IPS-18a (cell line): Measurements from ENCODE around the gene OR3A3.
"Not testable (repeated sequence)": the region's sequence is repeated elsewhere in the genome, so short reads cannot be mapped to it uniquely, and the experiment has no call there.

Experiments
- H3K27ac ChIP-seq: one replicate; pipeline ENCODE4 v1.5.1; 2013; ENCODE audit warnings: low read length
- H3K27me3 ChIP-seq: one replicate; pipeline ENCODE4 v1.6.1; 2013; ENCODE audit warnings: mild to moderate bottlenecking, low read length; ENCODE audit not compliant: control insufficient read depth, insufficient read depth
- H3K36me3 ChIP-seq: one replicate; pipeline ENCODE4 v1.6.1; 2013; ENCODE audit warnings: low read depth, low read length; ENCODE audit not compliant: control insufficient read depth
- H3K4me1 ChIP-seq: one replicate; pipeline ENCODE4 v1.6.1; 2013; ENCODE audit warnings: low read depth, low read length; ENCODE audit not compliant: control insufficient read depth
- H3K4me3 ChIP-seq: one replicate; pipeline ENCODE4 v1.5.1; 2013; ENCODE audit warnings: low read length
- H3K9ac ChIP-seq: one replicate; pipeline ENCODE4 v1.6.1; 2013; ENCODE audit warnings: mild to moderate bottlenecking, low read length, moderate library complexity
- H3K9me3 ChIP-seq: one replicate; pipeline ENCODE4 v1.6.1; 2013; ENCODE audit warnings: low read depth, low read length; ENCODE audit not compliant: control insufficient read depth

The OR3A3 gene

DNA sequence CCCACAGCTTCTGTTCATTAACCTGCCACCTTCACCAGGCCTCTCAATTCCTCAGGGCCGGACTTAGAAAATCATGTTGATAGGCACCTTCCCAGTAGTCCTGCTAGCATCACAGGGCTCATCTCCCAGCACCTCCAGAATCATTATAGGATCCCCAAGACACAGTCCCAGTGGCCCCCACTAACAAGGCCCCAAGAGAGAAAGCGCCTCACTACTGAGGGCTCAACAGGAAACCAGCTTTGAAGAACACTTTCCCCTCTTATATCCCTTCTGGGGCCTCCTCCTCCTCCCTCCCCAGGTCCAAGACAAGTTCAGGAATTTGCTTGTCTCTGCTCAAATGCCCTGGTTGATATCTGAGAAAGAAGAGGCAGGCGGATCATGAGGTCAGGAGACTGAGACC, at the start of gene OR3A3:
TSS of gene OR3A3 (plus strand) at position 301 of the 400 bp plus-strand sequence.
- Histone ChIP-seq H3K4me1 (no peaks in the 10 kb centered on the region), H3K9ac (no peak within 1 kb of the TSS), H3K27ac (no peak within 1 kb of the TSS), H3K4me3 (no peak within 1 kb of the TSS), H3K27me3 (no peaks in the 10 kb centered on the region), H3K36me3 (no peaks in the 10 kb centered on the region), H3K9me3 (peaks cover 17% of the 10 kb centered on the region)

- not testable (repeated sequence) for H3K27me3 ChIP-seq, H3K9ac ChIP-seq, H3K27ac ChIP-seq, H3K4me1 ChIP-seq, H3K4me3 ChIP-seq, H3K36me3 ChIP-seq
- peaks cover 11% of the 10 kb centered on the region for H3K9me3 ChIP-seq
Measured at GRCh38 chr17:3371167-3371566, 40.0 kb upstream of the OR3A3 start.

DNA sequence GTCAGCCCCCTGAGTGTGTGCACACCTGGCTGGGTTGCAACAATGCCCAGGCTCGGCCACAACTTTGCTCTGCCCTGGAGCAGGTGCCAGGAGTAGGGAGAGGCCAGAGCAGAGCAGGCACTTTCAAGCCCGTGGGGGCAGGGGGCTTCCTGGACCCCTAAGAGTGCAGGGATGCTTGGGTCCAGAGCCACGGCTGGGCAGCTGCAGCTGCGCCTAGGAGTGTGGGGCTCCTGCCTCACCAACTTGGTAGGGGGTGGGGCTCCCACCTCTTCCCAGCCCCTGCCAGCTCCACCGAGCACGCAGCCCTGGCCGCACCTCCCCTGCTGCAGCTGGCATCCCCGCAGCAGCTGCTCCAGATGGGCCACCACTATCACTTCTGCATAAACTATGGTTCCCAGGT, 32.8 kb upstream of the OR3A3 start:
- H3K27ac ChIP-seq, result no peak overlapping the region
- H3K4me1 ChIP-seq, result no peaks in the 10 kb centered on the region
- H3K9me3 ChIP-seq, result peaks cover 3% of the 10 kb centered on the region
- no peak overlapping the region for H3K9ac ChIP-seq
- no peak overlapping the region for H3K4me3 ChIP-seq
- H3K36me3 ChIP-seq, result no peaks in the 10 kb centered on the region
- H3K27me3 ChIP-seq, result no peaks in the 10 kb centered on the region

- no peaks in the 10 kb centered on the region for H3K4me1 ChIP-seq
- H3K4me3 ChIP-seq, result no peak overlapping the region
- H3K9me3 ChIP-seq, result no peaks in the 10 kb centered on the region
- no peak overlapping the region for H3K27ac ChIP-seq
- H3K27me3 ChIP-seq, result peaks cover 5% of the 10 kb centered on the region
- H3K9ac ChIP-seq, result no peak overlapping the region
- H3K36me3 ChIP-seq, result no peaks in the 10 kb centered on the region
Measured at GRCh38 chr17:3381957-3382356, 29.2 kb upstream of the OR3A3 start.

GRCh38 chr17:3385869-3386816, 25.0 kb upstream of the OR3A3 start, which contains the start of gene OR3A2:
TSS of gene OR3A2 (minus strand) at chr17:3386308.
- no peak within 1 kb of the TSS for H3K4me3 ChIP-seq
- no peaks in the 10 kb centered on the region for H3K4me1 ChIP-seq
- peaks cover 6% of the 10 kb centered on the region for H3K27me3 ChIP-seq
- no peak within 1 kb of the TSS for H3K27ac ChIP-seq
- H3K36me3 ChIP-seq, result no peaks in the 10 kb centered on the region
- H3K9me3 ChIP-seq, result no peaks in the 10 kb centered on the region
- H3K9ac ChIP-seq, result no peak within 1 kb of the TSS

GRCh38 chr17:3389791-3390190, 21.4 kb upstream of the OR3A3 start:
- Histone ChIP-seq H3K27ac (no peak overlapping the region), H3K9me3 (peaks cover 8% of the 10 kb centered on the region), H3K27me3 (peaks cover 6% of the 10 kb centered on the region), H3K9ac (no peak overlapping the region), H3K4me1 (no peaks in the 10 kb centered on the region), H3K36me3 (no peaks in the 10 kb centered on the region), H3K4me3 (no peak overlapping the region)

- H3K9me3 ChIP-seq, H3K9ac ChIP-seq, H3K27me3 ChIP-seq, H3K36me3 ChIP-seq, H3K4me1 ChIP-seq, H3K4me3 ChIP-seq, H3K27ac ChIP-seq: not testable (repeated sequence)
Measured at GRCh38 chr17:3397801-3398200, 13.4 kb upstream of the OR3A3 start.

DNA sequence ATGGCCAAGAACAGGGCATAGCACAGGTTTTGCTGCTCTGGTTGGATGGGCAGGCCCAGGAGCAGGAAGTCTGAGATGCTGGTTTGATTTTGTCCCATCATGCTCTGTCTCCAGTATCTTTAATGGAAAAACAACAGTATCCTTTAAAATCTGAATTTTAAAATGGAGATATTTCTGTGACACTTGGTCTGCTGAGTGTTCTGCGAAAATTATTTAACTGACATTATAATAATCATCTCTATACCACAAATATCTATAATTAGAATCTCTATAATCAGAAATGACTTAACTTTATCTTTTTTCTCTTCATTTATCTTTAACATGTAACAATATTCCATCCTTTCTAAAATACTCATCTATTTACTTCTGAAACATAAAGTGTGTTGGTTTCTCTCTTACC, 12.9 kb upstream of the OR3A3 start, which contains the start of gene OR1E1:
TSS of gene OR1E1 (minus strand) at position 101 of the 400 bp plus-strand sequence. CDS start at position 101, 0 bp downstream.
- Histone ChIP-seq H3K36me3 (no peaks in the 10 kb centered on the region), H3K4me3 (no peak within 1 kb of the TSS), H3K27ac (no peak within 1 kb of the TSS), H3K27me3 (no peaks in the 10 kb centered on the region), H3K9me3 (peaks cover 3% of the 10 kb centered on the region), H3K9ac (no peak within 1 kb of the TSS), H3K4me1 (no peaks in the 10 kb centered on the region)

DNA sequence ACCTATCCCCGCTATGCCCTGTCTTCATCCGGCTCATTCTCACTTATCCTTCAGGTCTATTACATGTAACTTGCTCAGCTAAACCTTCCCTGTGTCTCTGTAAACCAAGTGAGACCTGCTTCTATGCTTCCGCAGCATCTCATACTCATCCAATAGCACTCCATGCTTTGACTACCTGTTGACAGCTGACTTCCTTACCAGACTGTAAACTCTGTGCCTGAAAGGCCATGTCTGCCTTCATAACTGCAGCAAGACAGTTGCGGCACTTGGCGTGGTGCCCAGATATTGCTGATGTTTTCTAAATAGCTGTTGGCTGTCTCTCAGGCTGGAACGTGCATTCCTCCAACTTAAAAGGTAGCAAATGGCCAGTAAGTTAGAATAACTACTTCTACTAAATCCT, 11.1 kb upstream of the OR3A3 start:
- Histone ChIP-seq H3K36me3 (no peaks in the 10 kb centered on the region), H3K4me1 (no peaks in the 10 kb centered on the region), H3K27me3 (no peaks in the 10 kb centered on the region), H3K27ac (no peak overlapping the region), H3K9ac (no peak overlapping the region), H3K4me3 (no peak overlapping the region), H3K9me3 (peaks cover 3% of the 10 kb centered on the region)

DNA sequence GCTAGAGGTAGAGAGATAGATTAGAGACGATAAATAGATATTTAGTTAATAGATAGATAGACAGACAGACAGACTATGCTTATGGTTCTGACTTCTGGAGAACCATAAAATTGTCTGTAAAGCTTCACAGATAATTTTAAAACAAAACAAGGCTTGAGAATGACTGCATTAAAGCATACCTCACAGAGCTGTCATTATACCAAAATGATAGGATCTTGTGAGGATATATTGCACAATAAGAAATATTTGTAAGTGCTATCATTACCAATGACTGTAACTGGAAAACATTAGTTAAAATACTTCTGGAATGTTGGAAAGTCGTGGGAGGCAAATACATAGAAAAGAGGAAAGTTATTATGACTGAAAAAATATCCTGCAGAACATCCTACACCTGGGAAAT, 9.4 kb upstream of the OR3A3 start:
- Histone ChIP-seq H3K27ac (no peak overlapping the region), H3K9me3 (peaks cover 5% of the 10 kb centered on the region), H3K9ac (no peak overlapping the region), H3K36me3 (no peaks in the 10 kb centered on the region), H3K4me1 (no peaks in the 10 kb centered on the region), H3K27me3 (no peaks in the 10 kb centered on the region), H3K4me3 (no peak overlapping the region)

DNA sequence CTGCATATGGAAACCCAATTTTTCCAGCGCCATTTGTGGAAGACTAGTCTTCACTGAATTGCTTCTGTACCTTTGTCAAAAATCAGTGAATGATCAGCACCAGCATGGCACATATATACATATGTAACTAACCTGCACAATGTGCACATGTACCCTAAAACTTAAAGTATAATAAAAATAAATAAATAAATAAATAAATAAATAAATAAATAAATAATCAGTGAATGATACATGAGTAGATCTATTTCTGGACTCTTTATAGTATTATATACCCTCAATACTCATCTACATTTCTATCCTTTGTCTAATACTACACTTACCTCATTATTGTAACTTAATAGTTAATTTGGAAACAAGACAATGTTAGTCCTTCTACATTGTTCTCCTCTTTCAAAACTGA, 7.3 kb upstream of the OR3A3 start:
- not testable (repeated sequence) for H3K4me3 ChIP-seq, H3K9ac ChIP-seq, H3K27ac ChIP-seq, H3K36me3 ChIP-seq, H3K4me1 ChIP-seq, H3K27me3 ChIP-seq
- peaks cover 21% of the 10 kb centered on the region for H3K9me3 ChIP-seq

GRCh38 chr17:3412216-3412615, 1.0 kb downstream of the OR3A3 start:
- H3K27me3 ChIP-seq, H3K36me3 ChIP-seq, H3K9ac ChIP-seq, H3K4me3 ChIP-seq, H3K27ac ChIP-seq, H3K4me1 ChIP-seq: not testable (repeated sequence)
- peaks cover 12% of the 10 kb centered on the region for H3K9me3 ChIP-seq
